GM12801 (cell line): ENCODE measurements around the gene CSMD2.

Experiments
- TF ChIP-seq, protein P1 (sequence below): IDR thresholded peaks from one replicate; pipeline ENCODE4 v1.5.1; 2011; ENCODE audit warnings: control low read depth; ENCODE audit not compliant: insufficient read length; ENCODE audit errors: extremely low read depth

CSMD2 gene

DNA sequence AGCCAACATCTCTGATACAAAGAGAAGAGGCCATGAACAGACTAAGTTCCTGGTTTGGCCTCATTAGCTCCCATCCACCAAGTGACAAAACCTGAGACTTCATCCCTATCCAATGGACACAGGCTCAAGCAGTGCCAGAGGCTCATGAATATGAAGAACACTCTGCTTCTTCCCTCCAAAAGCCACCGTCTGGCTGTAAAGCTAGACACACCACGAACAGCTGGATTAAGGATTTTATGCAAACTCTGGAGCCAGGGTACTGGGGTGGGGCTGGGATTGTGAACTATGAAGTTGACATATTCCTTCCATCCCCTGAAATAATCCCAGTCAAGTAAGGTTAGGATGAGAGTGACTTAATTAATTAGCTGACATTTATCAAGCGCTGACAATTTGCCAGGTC, 139.4 kb downstream of the CSMD2 start:
- TF ChIP-seq, protein P1, sequence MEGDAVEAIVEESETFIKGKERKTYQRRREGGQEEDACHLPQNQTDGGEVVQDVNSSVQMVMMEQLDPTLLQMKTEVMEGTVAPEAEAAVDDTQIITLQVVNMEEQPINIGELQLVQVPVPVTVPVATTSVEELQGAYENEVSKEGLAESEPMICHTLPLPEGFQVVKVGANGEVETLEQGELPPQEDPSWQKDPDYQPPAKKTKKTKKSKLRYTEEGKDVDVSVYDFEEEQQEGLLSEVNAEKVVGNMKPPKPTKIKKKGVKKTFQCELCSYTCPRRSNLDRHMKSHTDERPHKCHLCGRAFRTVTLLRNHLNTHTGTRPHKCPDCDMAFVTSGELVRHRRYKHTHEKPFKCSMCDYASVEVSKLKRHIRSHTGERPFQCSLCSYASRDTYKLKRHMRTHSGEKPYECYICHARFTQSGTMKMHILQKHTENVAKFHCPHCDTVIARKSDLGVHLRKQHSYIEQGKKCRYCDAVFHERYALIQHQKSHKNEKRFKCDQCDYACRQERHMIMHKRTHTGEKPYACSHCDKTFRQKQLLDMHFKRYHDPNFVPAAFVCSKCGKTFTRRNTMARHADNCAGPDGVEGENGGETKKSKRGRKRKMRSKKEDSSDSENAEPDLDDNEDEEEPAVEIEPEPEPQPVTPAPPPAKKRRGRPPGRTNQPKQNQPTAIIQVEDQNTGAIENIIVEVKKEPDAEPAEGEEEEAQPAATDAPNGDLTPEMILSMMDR, result no peak

DNA sequence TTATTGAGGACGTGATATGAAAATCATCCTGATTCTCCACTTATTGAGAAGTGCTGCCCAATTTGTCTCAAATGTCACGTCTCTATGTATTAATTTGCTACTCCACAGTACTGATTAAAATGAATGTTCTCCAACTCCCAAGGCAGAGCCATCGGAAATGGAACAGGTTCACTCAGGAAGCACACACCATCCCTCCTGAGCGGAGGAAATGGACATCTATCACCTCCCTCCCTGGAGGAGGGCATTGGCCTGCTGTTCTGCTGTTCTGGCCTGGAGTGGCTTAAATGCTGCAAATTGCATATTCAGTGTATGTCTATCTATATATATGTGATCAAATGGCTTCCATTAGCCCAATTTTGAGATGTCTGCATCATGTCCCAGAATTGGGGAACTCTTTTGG, 140.5 kb downstream of the CSMD2 start:
- TF ChIP-seq, protein P1, result no peak

DNA sequence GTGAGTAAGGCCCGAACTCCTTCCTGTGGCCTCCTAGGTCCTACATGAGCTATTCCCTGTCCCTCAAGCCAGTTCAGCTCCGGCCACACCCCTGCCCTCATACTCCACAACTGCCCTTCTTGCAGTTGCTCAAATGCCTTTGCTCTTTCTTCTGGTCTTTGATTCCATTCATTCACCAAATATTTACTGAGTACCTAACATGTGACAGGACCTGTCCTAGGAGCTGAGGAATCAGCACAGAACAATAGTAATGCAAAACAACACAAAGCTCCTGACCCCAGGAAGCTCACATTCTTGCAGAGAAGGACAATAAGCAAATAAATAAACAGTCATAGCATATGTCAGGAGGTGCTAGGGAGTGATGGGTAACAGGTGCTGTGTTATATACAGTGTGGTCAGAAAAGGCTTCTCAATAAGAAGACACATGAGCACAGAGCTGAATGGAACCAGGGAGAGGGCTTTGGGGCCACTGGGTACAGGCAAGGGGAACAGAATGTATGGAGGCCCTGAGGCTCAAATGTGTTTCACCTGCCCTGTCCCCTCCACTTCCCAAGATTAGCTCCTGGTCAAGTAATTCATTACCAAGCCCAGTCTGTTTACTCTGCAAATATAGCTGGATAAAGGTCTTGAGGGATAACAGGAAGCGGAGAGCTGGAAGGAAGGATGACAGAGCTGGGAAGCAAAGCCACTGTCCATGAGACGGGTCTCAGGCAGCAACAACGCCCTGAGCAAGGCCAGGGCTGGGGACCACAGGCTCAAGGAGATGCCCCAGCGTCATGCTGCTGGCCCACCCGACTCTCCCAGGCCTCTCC, 145.1 kb downstream of the CSMD2 start:
- TF ChIP-seq, protein P1, result no peak

DNA sequence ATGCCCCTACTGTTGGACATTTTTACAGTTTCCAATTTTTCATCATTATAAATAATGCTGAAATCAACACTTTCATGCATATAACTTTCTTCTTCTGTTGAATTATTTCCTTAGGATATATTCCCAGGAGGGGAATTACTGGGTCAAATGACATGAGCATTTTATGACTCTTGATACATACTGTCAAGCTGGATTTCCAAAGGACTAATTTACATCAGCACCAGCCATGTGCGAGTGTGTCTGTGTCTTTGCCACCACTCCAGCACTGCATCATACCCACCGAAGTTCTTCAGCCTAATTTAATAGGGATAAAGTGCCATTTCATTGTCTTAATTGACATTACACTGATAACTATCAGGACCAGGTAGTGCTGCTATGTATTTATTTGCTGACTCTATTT, 146.7 kb downstream of the CSMD2 start:
- TF ChIP-seq, protein P1, result no peak

DNA sequence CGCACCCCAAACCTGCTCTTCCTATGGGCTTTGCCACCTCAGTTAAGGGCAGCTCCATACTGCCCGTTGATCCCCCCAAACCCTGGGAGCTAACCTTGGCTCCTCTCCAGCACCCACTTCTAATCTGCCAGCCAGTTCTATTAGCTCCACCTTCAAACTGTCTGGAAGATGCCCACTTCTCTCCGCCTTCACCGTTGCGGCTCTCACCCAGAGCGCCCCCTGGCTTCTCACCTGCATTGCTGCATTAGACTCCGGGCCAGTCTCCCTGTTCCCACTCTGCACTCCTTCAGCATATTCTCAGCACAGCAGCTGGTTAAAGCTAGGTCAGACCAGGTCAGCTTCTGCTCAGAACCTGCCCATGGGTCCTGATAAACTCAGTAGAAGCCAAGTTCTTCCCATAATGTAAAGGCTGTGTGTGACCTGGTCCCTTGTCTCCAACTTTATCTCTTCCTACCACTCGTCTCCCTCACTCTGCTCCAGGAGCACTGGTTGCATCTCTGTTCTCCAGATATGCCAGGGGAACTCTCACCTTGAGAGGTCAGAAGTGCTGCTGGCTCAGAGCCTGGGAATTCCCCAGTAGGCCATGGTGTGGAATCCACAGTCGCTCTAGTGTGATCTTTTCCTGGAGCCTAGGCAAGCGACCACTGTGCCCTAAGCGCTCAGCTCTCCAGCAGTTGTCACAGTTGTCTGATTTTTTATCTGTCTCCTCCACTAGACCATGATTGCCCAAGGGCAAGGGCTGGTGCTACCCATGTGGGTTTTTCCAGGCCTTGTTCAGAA, 150.9 kb downstream of the CSMD2 start:
- TF ChIP-seq, protein P1, result no peak

DNA sequence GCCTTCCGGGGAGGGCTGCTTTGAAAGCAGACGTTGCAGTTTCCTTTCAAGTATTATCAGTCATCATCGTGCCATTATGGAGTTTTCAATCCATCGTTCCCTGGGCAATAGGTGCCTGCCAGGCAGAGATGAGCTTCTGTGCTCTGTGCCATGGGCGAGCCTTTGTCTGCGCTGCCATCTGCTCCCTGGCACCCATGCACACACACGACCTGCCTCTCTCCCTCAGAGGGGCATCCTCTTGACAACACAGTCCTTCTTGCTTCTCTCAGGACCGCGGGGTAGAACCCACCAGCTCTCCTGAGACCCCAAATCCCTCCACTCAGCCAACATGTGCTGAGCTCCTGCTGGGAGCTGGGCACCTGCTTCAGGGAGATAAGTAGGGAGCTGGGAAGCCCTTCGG, 151.9 kb downstream of the CSMD2 start:
- TF ChIP-seq, protein P1, result no peak

DNA sequence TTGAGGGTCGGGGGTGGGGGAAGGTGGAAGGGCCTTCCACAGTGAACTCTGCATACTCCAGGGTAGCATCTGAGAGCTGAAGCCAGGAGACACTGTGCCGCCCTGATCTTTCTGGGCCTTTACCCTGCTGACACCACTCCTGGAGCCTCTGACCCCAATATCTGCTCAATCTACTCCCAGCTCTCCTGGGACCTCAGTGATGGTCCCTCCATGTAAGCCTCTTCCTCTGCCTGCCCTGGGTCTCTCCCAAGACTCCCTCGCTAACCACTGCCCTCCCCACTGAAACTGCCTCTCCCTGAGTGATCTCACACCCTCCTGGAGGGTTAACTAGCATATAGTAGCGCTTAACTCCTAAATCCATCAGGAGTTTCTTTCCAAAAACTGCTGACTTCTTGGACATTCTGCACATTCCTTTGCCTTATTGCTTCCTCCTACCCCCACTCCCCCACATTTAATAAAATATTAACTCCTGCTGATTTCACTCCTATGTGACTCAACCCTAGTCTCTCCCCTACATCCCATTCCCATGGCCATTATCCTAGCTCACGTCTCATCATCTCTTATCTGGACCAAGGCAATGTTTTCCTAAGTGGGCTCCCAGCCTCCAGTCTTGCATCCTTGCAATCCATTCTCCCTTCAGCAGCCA, 155.6 kb downstream of the CSMD2 start:
- TF ChIP-seq, protein P1, result no peak
